ENCODE data around the gene SRI. TPM values are rescaled to one million over a fixed set of nuclear protein-coding genes. Genes with fewer than 3 reads are reported as not detected.

The SRI gene
- polyA plus RNA-seq, 1 donor (not counting 4 experiments of a cell fraction or from before 2014, with no cell fraction given): 206 TPM

DNA sequence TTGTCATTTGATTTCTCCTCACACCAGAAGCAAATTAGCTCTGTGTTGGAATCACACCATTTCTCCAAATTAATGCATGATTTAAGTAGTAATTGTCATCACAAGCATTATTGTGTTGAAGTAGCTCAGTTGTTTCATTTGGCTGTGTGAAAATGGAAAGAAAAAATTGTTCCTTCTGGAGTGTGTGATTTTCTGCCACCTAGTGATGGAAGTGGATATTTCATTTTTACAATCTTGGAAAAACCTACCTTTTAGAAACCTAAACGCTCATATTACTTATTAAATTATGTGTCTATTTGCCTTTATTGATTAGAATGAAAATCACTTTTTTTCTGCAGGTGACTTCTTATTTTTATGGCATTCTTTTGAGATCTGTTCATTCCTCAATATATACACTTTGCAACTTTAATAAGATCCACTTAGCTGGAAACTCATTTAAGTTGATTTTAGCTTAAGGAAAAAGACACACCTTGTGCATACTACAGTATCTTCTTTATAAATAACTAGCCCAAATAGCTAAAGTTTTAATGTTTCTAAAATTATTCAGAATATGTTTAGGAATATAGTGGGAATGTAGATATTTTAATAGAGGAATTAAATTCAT, 50.0 kb downstream of the SRI start:
- H2AFZ ChIP-seq (ENCODE audit: control insufficient read depth, low read length): no peak overlapping the region
- DNase-seq (ENCODE audit: low read depth, low spot score): no peak
- no peak overlapping the region for H3K4me3 ChIP-seq (ENCODE audit: control insufficient read depth in 2 of 3, extremely low read depth in 1 of 3, insufficient read depth in 2 of 3, low read depth in 1 of 3, low read length in 3 of 3)
- FAIRE-seq: peak; percentile 52
- no peak for TF ChIP-seq EZH2 (IDR thresholded peaks at IDR 0.05; ENCODE audit: low read length)
- TF ChIP-seq, protein P1, sequence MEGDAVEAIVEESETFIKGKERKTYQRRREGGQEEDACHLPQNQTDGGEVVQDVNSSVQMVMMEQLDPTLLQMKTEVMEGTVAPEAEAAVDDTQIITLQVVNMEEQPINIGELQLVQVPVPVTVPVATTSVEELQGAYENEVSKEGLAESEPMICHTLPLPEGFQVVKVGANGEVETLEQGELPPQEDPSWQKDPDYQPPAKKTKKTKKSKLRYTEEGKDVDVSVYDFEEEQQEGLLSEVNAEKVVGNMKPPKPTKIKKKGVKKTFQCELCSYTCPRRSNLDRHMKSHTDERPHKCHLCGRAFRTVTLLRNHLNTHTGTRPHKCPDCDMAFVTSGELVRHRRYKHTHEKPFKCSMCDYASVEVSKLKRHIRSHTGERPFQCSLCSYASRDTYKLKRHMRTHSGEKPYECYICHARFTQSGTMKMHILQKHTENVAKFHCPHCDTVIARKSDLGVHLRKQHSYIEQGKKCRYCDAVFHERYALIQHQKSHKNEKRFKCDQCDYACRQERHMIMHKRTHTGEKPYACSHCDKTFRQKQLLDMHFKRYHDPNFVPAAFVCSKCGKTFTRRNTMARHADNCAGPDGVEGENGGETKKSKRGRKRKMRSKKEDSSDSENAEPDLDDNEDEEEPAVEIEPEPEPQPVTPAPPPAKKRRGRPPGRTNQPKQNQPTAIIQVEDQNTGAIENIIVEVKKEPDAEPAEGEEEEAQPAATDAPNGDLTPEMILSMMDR (optimal IDR thresholded peaks at IDR 0.05 in 1 of 3, IDR thresholded peaks at IDR 0.05 in 1 of 3, conservative IDR thresholded peaks at IDR 0.05 in 1 of 3; ENCODE audit: extremely low read depth in 1 of 3, insufficient read depth in 2 of 3, low read length in 3 of 3): peak in 2 of 3 experiments; percentile 35 to 38
- no peaks in the 10 kb centered on the region for H3K4me1 ChIP-seq (ENCODE audit: control insufficient read depth, extremely low read depth, insufficient read depth, low read length)
- H3K79me2 ChIP-seq (ENCODE audit: control insufficient read depth, insufficient read depth, low read length): no peaks in the 10 kb centered on the region
- H3K27me3 ChIP-seq (ENCODE audit: control insufficient read depth, extremely low read depth, insufficient read depth, low read length): no peaks in the 10 kb centered on the region
- no peak overlapping the region for H3K27ac ChIP-seq (ENCODE audit: control insufficient read depth, insufficient read depth, low read length)
- no peaks in the 10 kb centered on the region for H3K9me3 ChIP-seq (ENCODE audit: control insufficient read depth, low read depth, low read length)
- H3K9ac ChIP-seq (ENCODE audit: control insufficient read depth, extremely low read depth, insufficient read depth, low read length): no peak overlapping the region
- no peaks in the 10 kb centered on the region for H3K9me1 ChIP-seq (ENCODE audit: control insufficient read depth, extremely low read depth, insufficient read depth, low read length)
- dilution Hi-C loops (cut with MboI; ENCODE audit: extremely low pct_ligation_motif_present, low sequenced_read_pairs): no loop called here
- H3K36me3 ChIP-seq (ENCODE audit: control insufficient read depth in 2 of 2, extremely low read depth in 1 of 2, insufficient read depth in 2 of 2, low read length in 2 of 2): no peaks in the 10 kb centered on the region
- no peaks in the 10 kb centered on the region for H4K20me1 ChIP-seq (ENCODE audit: control insufficient read depth, extremely low read depth, insufficient read depth, low read length)
- no peak overlapping the region for H3K4me2 ChIP-seq (ENCODE audit: control insufficient read depth, extremely low read depth, insufficient read depth, low read depth, low read length)

DNA sequence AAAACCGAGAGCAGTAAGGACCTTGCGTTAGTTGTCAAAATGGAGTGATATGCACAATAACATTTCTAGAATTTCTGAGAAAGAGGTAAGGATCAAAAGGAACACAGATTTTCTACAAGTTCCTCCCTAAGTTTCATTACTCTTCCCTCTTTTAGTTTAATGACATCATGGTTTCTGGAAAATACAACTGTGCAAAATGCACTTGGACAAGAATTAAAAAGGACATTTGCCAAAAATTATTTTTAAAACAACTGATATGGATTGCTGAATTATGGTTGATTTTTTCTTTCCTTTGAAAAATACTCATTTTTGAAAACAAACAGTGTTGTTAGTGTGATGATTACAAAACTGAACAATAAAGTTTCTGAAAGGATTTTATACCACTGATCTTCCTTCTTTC, 52.1 kb downstream of the SRI start:
- H3K4me3 ChIP-seq (ENCODE audit: control insufficient read depth in 2 of 3, extremely low read depth in 1 of 3, insufficient read depth in 2 of 3, low read depth in 1 of 3, low read length in 3 of 3): no peak overlapping the region
- no peaks in the 10 kb centered on the region for H3K4me1 ChIP-seq (ENCODE audit: control insufficient read depth, extremely low read depth, insufficient read depth, low read length)
- H3K27me3 ChIP-seq (ENCODE audit: control insufficient read depth, extremely low read depth, insufficient read depth, low read length): no peaks in the 10 kb centered on the region
- dilution Hi-C loops (cut with MboI; ENCODE audit: extremely low pct_ligation_motif_present, low sequenced_read_pairs): no loop called here
- no peaks in the 10 kb centered on the region for H4K20me1 ChIP-seq (ENCODE audit: control insufficient read depth, extremely low read depth, insufficient read depth, low read length)
- no peak overlapping the region for H3K27ac ChIP-seq (ENCODE audit: control insufficient read depth, insufficient read depth, low read length)
- no peaks in the 10 kb centered on the region for H3K36me3 ChIP-seq (ENCODE audit: control insufficient read depth in 2 of 2, extremely low read depth in 1 of 2, insufficient read depth in 2 of 2, low read length in 2 of 2)
- H3K9me1 ChIP-seq (ENCODE audit: control insufficient read depth, extremely low read depth, insufficient read depth, low read length): no peaks in the 10 kb centered on the region
- FAIRE-seq (no peak), DNase-seq (ENCODE audit: low read depth, low spot score) (no peak)
- no peak overlapping the region for H3K9ac ChIP-seq (ENCODE audit: control insufficient read depth, extremely low read depth, insufficient read depth, low read length)
- H2AFZ ChIP-seq (ENCODE audit: control insufficient read depth, low read length): no peak overlapping the region
- no peak for TF ChIP-seq EZH2 (IDR thresholded peaks at IDR 0.05; ENCODE audit: low read length)
- TF ChIP-seq, protein P1 (optimal IDR thresholded peaks at IDR 0.05 in 1 of 3, IDR thresholded peaks at IDR 0.05 in 1 of 3, conservative IDR thresholded peaks at IDR 0.05 in 1 of 3; ENCODE audit: extremely low read depth in 1 of 3, insufficient read depth in 2 of 3, low read length in 3 of 3): no peak
- H3K9me3 ChIP-seq (ENCODE audit: control insufficient read depth, low read depth, low read length): no peaks in the 10 kb centered on the region
- H3K4me2 ChIP-seq (ENCODE audit: control insufficient read depth, extremely low read depth, insufficient read depth, low read depth, low read length): no peak overlapping the region
- H3K79me2 ChIP-seq (ENCODE audit: control insufficient read depth, insufficient read depth, low read length): no peaks in the 10 kb centered on the region
